ENCODE data around the gene DVL2. TPM values are rescaled to one million over a fixed set of nuclear protein-coding genes. Genes with fewer than 3 reads are reported as not detected.

Gene DVL2
- total RNA-seq, 4 donors from 2014 or later, result 22.7 to 41.6 (median 23.6) TPM

- no peak for TF ChIP-seq CTCF (IDR thresholded peaks at IDR 0.05)
- ATAC-seq (ENCODE audit: low FRiP score) (no peak), DNase-seq (ENCODE audit: low spot score) (no peak)
These were observed 16.2 kb downstream of the DVL2 start for GRCh38 chr17:7218166-7218565.

GRCh38 chr17:7217113-7217987, 17.0 kb downstream of the DVL2 start:
- no peak for DNase-seq (ENCODE audit: low spot score)
- ATAC-seq (ENCODE audit: low FRiP score), result no peak
- no peak for TF ChIP-seq CTCF (IDR thresholded peaks at IDR 0.05)

GRCh38 chr17:7216242-7217112, 17.8 kb downstream of the DVL2 start:
- DNase-seq (ENCODE audit: low spot score) (no peak), ATAC-seq (ENCODE audit: low FRiP score) (no peak)
- no peak for TF ChIP-seq CTCF (IDR thresholded peaks at IDR 0.05)

- TF ChIP-seq CTCF (IDR thresholded peaks at IDR 0.05), result no peak
- ATAC-seq (ENCODE audit: low FRiP score), result no peak
- DNase-seq (ENCODE audit: low spot score), result no peak
These were observed 18.6 kb downstream of the DVL2 start for GRCh38 chr17:7215652-7216180.

GRCh38 chr17:7215136-7215638, 19.1 kb downstream of the DVL2 start:
- DNase-seq (ENCODE audit: low spot score), result peak; percentile 80
- no peak for TF ChIP-seq CTCF (IDR thresholded peaks at IDR 0.05)
- no peak for ATAC-seq (ENCODE audit: low FRiP score)

GRCh38 chr17:7214300-7215135, 19.8 kb downstream of the DVL2 start:
- TF ChIP-seq CTCF (IDR thresholded peaks at IDR 0.05), result no peak
- DNase-seq (ENCODE audit: low spot score) (peak; percentile 92), ATAC-seq (ENCODE audit: low FRiP score) (peak; percentile 84)
